ENCODE measurements around the gene UBE2F. TPM values are rescaled to one million over a fixed set of nuclear protein-coding genes. Genes with fewer than 3 reads are reported as not detected.
A peak's percentile ranks its signal among the peaks of the same experiment; 100 is the strongest.

UBE2F gene
- total and polyA plus RNA-seq, 10 donors = 32.1 to 73.9 (median 47.5) TPM

DNA sequence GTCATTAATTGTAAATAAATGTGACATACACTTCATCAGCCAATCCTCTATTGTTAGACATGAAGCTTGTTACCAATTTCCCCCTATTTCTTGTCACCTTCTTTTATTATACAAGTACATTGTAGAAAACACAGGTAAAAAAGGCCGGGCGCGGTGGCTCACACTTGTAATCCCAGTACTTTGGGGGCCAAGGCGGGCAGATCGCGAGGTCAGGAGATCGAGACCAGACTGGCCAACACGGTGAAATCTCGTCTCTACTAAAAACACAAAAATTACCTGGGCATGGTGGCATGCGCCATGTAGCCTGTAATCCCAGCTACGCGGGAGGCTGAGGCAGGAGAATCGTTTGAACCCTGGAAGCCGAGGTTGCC is 42.7 kb upstream of the UBE2F start:
- Histone ChIP-seq H3K27ac (peak overlapping the region in 3 of 8 donors; percentile 75 to 80 (median 77)), H3K27me3 (replicated peaks in 1 of 7) (no peaks in the 10 kb centered on the region), H3K4me3 (no peak overlapping the region), H3K9me3 (no peaks in the 10 kb centered on the region), H3K36me3 (no peaks in the 10 kb centered on the region), H3K4me1 (peaks cover 0 to 24% (median 12%) of the 10 kb centered on the region in 6 donors)
- DNase-seq = peak; percentile 56
- TF ChIP-seq POLR2AphosphoS5 (IDR thresholded peaks at IDR 0.05) (no peak), POLR2A (IDR thresholded peaks at IDR 0.05) (no peak), CTCF (IDR thresholded peaks at IDR 0.05 in 8 of 11, conservative IDR thresholded peaks at IDR 0.05 in 3 of 11) (no peak)
- intact Hi-C loops (cut with DNase I; ENCODE audit: low total_unique reads) = no loop called here
- 91 to 95% (median 94%) methylated on average over 14 of the region's 14 CpGs for WGBS, 5 donors

DNA sequence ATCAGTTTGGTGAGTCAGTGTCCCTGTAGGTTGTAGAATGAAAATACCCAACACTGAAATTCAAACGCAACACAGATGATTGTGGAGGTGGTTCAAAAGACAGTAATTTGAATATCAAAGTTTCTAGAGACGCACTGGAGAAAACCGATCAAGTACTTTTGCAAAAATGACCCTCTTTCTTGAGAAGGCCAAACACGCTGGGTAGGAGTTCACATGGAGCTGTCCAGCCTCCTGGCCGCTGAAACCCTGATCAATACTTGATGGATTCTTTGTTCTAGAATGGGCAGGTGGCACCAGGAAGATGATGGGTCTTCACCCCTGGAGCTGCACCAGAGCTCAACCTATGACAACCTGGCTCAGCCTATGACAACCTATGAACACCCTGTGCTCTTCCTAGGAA is 39.7 kb upstream of the UBE2F start:
- Histone ChIP-seq H3K36me3 (no peaks in the 10 kb centered on the region), H3K27me3 (replicated peaks in 1 of 7) (no peaks in the 10 kb centered on the region), H3K4me3 (no peak overlapping the region), H3K4me1 (peaks cover 0 to 22% (median 11%) of the 10 kb centered on the region in 6 donors), H3K27ac (no peak overlapping the region), H3K9me3 (peaks cover 0 to 9% (median 0%) of the 10 kb centered on the region in 8 donors)
- TF ChIP-seq POLR2A (IDR thresholded peaks at IDR 0.05) (no peak), POLR2AphosphoS5 (IDR thresholded peaks at IDR 0.05) (no peak)
- intact Hi-C loops (cut with DNase I; ENCODE audit: low total_unique reads) = no loop called here
- DNase-seq = no peak
- WGBS, 5 donors = 81 to 91% (median 90%) methylated on average over 5 of the region's 5 CpGs

- 81 to 95% (median 89%) methylated on average over 4 of the region's 4 CpGs for WGBS, 5 donors
- H3K4me3 ChIP-seq = no peak overlapping the region
- no peak for DNase-seq
- H3K4me1 ChIP-seq = peaks cover 0 to 15% (median 6%) of the 10 kb centered on the region in 6 donors
- intact Hi-C loops (cut with DNase I; ENCODE audit: low total_unique reads) = no loop called here
- no peaks in the 10 kb centered on the region for H3K36me3 ChIP-seq
- TF ChIP-seq POLR2AphosphoS5 (IDR thresholded peaks at IDR 0.05) (no peak), POLR2A (IDR thresholded peaks at IDR 0.05) (no peak)
- H3K27ac ChIP-seq = no peak overlapping the region
- H3K27me3 ChIP-seq (replicated peaks in 1 of 7) = no peaks in the 10 kb centered on the region
- H3K9me3 ChIP-seq = peaks cover 0 to 9% (median 0%) of the 10 kb centered on the region in 8 donors
These were observed 38.8 kb upstream of the UBE2F start for GRCh38 chr2:237927986-237928385.

DNA sequence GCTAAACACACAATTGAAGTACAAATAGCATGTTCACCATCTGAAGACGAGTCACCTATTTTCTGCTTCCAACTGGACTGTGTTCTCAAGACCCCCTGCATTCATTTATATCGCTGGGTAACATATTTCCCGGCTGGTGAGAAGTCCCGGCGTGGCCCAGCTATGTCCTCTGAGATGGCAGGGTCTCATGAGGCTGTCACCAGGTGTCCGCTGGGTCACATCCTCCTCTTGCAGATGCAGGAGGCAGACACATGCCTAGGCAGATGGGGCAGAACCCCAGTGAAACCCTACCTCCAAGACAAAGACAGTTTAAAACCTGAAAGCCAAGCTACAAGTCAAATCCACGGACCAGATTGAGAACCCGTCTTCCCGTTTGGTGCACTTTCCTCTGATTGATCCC is 36.8 kb upstream of the UBE2F start:
- intact Hi-C loops (cut with DNase I; ENCODE audit: low total_unique reads) = no loop called here
- H3K9me3 ChIP-seq = peaks cover 0 to 9% (median 0%) of the 10 kb centered on the region in 8 donors
- peak; percentile 32 for DNase-seq
- H3K4me1 ChIP-seq = peaks cover 0 to 4% (median 0%) of the 10 kb centered on the region in 6 donors
- no peaks in the 10 kb centered on the region for H3K27me3 ChIP-seq (replicated peaks in 1 of 7)
- no peak overlapping the region for H3K27ac ChIP-seq
- TF ChIP-seq POLR2A (IDR thresholded peaks at IDR 0.05) (no peak), POLR2AphosphoS5 (IDR thresholded peaks at IDR 0.05) (no peak), CTCF (IDR thresholded peaks at IDR 0.05 in 8 of 11, conservative IDR thresholded peaks at IDR 0.05 in 3 of 11) (no peak)
- H3K36me3 ChIP-seq = no peaks in the 10 kb centered on the region
- 88 to 96% (median 94%) methylated on average over 9 of the region's 9 CpGs for WGBS, 5 donors
- H3K4me3 ChIP-seq = no peak overlapping the region

DNA sequence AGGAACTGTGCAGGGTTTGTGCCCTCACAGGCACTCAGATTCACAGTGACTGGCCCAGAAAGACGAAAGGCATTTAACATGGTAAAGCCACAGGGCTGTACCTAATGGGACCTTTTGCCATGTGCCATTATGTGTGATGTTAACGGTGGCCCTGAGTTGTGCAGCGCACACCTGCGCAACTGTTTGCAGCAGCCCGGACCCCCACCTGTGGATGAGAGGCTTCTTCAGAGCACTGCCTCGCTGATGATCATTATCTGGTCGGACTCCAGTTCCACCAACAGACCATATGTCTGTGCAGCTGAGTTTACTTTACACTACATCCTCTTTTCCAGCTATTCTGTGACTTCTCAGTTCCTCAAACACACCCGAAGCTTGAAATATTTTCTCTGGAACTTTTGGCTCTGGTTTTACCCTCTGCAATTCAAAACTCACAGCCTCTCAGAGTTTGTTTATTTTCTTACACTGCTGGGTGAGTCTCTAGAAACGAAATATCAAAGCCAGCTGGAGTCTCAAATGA is 35.6 kb upstream of the UBE2F start:
- peak; percentile 34 for DNase-seq
- Histone ChIP-seq H3K36me3 (no peaks in the 10 kb centered on the region), H3K4me3 (no peak overlapping the region), H3K27me3 (replicated peaks in 1 of 7) (no peaks in the 10 kb centered on the region), H3K27ac (peak overlapping the region in 1 of 8 donors; percentile 14), H3K4me1 (peaks cover 0 to 4% (median 0%) of the 10 kb centered on the region in 6 donors), H3K9me3 (peaks cover 0 to 9% (median 0%) of the 10 kb centered on the region in 8 donors)
- TF ChIP-seq POLR2A (IDR thresholded peaks at IDR 0.05) (no peak), CTCF (IDR thresholded peaks at IDR 0.05 in 8 of 11, conservative IDR thresholded peaks at IDR 0.05 in 3 of 11) (no peak), POLR2AphosphoS5 (IDR thresholded peaks at IDR 0.05) (no peak)
- intact Hi-C loops (cut with DNase I; ENCODE audit: low total_unique reads) = no loop called here
- 21 to 54% (median 46%) methylated on average over 8 to 9 of the region's 9 CpGs for WGBS, 5 donors
